ENCODE results near the gene PRAC1.

The PRAC1 gene

GRCh38 chr17:48726916-48727286 lies 4.6 kb upstream of the PRAC1 start:
- no peaks in the 10 kb centered on the region for H3K36me3 ChIP-seq (ENCODE audit: insufficient read depth, low read length)
- H3K4me3 ChIP-seq (ENCODE audit: low read length): no peak overlapping the region
- H3K4me1 ChIP-seq (ENCODE audit: insufficient read depth, low read length): peaks cover 6% of the 10 kb centered on the region
- no peaks in the 10 kb centered on the region for H3K9me3 ChIP-seq (ENCODE audit: low read length)
- H3K27me3 ChIP-seq (ENCODE audit: insufficient read depth, low read length): peaks cover 97% of the 10 kb centered on the region
- H2AFZ ChIP-seq (ENCODE audit: low read depth, low read length): no peak overlapping the region

GRCh38 chr17:48726114-48726915 lies 4.0 kb upstream of the PRAC1 start:
- Histone ChIP-seq H3K4me3 (ENCODE audit: low read length) (no peak overlapping the region), H3K9me3 (ENCODE audit: low read length) (no peaks in the 10 kb centered on the region), H3K4me1 (ENCODE audit: insufficient read depth, low read length) (peaks cover 6% of the 10 kb centered on the region), H3K27me3 (ENCODE audit: insufficient read depth, low read length) (peaks cover 97% of the 10 kb centered on the region), H3K36me3 (ENCODE audit: insufficient read depth, low read length) (no peaks in the 10 kb centered on the region), H2AFZ (ENCODE audit: low read depth, low read length) (no peak overlapping the region)

GRCh38 chr17:48725288-48726064 lies 3.2 kb upstream of the PRAC1 start:
- Histone ChIP-seq H3K4me3 (ENCODE audit: low read length) (no peak overlapping the region), H3K27me3 (ENCODE audit: insufficient read depth, low read length) (peaks cover 99% of the 10 kb centered on the region), H2AFZ (ENCODE audit: low read depth, low read length) (no peak overlapping the region), H3K4me1 (ENCODE audit: insufficient read depth, low read length) (peaks cover 6% of the 10 kb centered on the region), H3K36me3 (ENCODE audit: insufficient read depth, low read length) (no peaks in the 10 kb centered on the region), H3K9me3 (ENCODE audit: low read length) (peaks cover 2% of the 10 kb centered on the region)

DNA sequence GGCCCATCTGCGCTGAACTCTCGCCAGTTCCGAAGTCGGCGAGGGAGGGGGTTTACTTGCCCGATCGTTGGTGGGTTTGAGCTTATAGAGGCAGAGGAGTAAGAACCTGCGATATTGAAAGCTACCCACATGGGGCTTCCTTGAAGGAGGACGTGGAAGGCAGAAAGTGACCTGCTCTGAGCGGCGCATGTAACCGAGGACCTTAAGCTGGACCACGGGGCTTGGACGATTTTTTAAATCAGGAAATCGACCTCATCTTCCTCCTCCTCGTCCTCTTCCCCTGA lies 2.6 kb upstream of the PRAC1 start:
- Histone ChIP-seq H3K9me3 (ENCODE audit: low read length) (peaks cover 2% of the 10 kb centered on the region), H3K36me3 (ENCODE audit: insufficient read depth, low read length) (no peaks in the 10 kb centered on the region), H2AFZ (ENCODE audit: low read depth, low read length) (no peak overlapping the region), H3K4me3 (ENCODE audit: low read length) (no peak overlapping the region), H3K4me1 (ENCODE audit: insufficient read depth, low read length) (peaks cover 6% of the 10 kb centered on the region), H3K27me3 (ENCODE audit: insufficient read depth, low read length) (peaks cover 99% of the 10 kb centered on the region)

GRCh38 chr17:48724251-48725003 lies 2.1 kb upstream of the PRAC1 start:
- Histone ChIP-seq H3K4me3 (ENCODE audit: low read length) (no peak overlapping the region), H3K4me1 (ENCODE audit: insufficient read depth, low read length) (peaks cover 8% of the 10 kb centered on the region), H3K27me3 (ENCODE audit: insufficient read depth, low read length) (peaks cover 99% of the 10 kb centered on the region), H3K36me3 (ENCODE audit: insufficient read depth, low read length) (no peaks in the 10 kb centered on the region), H3K9me3 (ENCODE audit: low read length) (peaks cover 2% of the 10 kb centered on the region), H2AFZ (ENCODE audit: low read depth, low read length) (no peak overlapping the region)

GRCh38 chr17:48723423-48724250 lies 1.3 kb upstream of the PRAC1 start:
- peaks cover 100% of the 10 kb centered on the region for H3K27me3 ChIP-seq (ENCODE audit: insufficient read depth, low read length)
- H3K4me3 ChIP-seq (ENCODE audit: low read length): no peak overlapping the region
- no peaks in the 10 kb centered on the region for H3K36me3 ChIP-seq (ENCODE audit: insufficient read depth, low read length)
- H3K9me3 ChIP-seq (ENCODE audit: low read length): peaks cover 2% of the 10 kb centered on the region
- H3K4me1 ChIP-seq (ENCODE audit: insufficient read depth, low read length): peaks cover 6% of the 10 kb centered on the region
- no peak overlapping the region for H2AFZ ChIP-seq (ENCODE audit: low read depth, low read length)

- H3K27me3 ChIP-seq (ENCODE audit: insufficient read depth, low read length): peaks cover 100% of the 10 kb centered on the region
- H2AFZ ChIP-seq (ENCODE audit: low read depth, low read length): no peak within 1 kb of the TSS
- H3K9me3 ChIP-seq (ENCODE audit: low read length): peaks cover 2% of the 10 kb centered on the region
- H3K4me3 ChIP-seq (ENCODE audit: low read length): no peak within 1 kb of the TSS
- H3K4me1 ChIP-seq (ENCODE audit: insufficient read depth, low read length): peaks cover 5% of the 10 kb centered on the region
- H3K36me3 ChIP-seq (ENCODE audit: insufficient read depth, low read length): no peaks in the 10 kb centered on the region
These were observed 651 bp upstream of the PRAC1 start, which contains the start of gene PRAC2 for GRCh38 chr17:48722915-48723422. TSS of gene PRAC2 (plus strand) at chr17:48723185. CDS start at chr17:48724411, 1,226 bp downstream.

DNA sequence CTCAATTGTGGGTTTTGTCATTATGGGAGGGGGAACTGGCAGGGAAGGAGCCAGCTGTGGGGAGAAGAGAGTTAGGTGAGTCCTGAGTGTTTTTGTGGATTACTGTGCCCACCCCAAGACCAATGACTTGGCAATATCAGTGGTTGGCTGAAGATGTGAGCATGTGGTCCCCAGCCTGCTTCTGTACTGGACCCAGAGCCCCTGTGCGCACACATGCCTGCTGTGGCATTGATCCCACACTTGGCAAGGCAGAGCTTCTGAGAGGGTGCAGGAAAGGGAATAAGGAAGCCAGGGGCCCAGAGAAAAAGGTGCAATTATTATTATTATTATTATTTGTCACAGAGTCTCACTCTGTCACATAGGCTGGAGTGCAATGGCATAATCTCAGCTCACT lies 1.3 kb downstream of the PRAC1 start:
- peaks cover 2% of the 10 kb centered on the region for H3K9me3 ChIP-seq (ENCODE audit: low read length)
- H3K4me3 ChIP-seq (ENCODE audit: low read length): no peak overlapping the region
- H3K27me3 ChIP-seq (ENCODE audit: insufficient read depth, low read length): peaks cover 98% of the 10 kb centered on the region
- H2AFZ ChIP-seq (ENCODE audit: low read depth, low read length): no peak overlapping the region
- no peaks in the 10 kb centered on the region for H3K36me3 ChIP-seq (ENCODE audit: insufficient read depth, low read length)
- peaks cover 5% of the 10 kb centered on the region for H3K4me1 ChIP-seq (ENCODE audit: insufficient read depth, low read length)

DNA sequence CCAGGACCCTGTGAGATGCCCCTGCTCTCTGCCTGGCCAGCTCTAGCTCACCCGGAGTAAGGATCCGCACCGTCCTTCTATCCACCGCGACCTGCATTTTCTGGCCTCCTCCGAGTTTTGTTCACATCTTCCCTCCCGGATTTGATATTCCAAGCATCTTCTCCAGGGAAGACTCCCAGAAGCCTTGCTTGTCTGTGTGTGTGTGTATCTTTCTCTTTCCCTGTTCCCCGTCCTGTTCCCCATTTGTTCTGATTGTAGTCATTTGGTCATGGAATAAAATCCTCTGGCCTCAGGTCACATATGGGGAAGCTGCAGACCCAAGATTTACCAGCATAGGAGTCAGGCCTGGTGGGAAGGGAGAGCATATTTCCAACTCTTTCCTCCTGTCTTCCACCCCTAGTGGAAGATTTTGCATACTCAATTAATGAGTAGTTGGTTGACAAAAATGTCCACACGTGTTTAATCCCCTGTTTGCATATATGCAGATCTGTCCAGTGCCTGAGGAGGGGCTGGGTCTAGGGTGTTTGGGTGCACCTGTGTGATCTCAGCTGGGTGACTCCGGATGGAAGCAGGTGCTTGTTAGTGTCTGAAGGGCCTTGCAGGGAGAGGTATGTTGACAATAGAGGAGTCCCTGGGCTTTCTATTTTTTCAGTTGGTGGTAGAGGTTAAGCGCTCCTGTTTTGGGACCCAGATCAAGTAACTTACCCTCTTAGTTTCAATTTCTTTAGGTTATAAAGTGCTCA lies 1.9 kb downstream of the PRAC1 start:
- H3K9me3 ChIP-seq (ENCODE audit: low read length): peaks cover 2% of the 10 kb centered on the region
- no peaks in the 10 kb centered on the region for H3K36me3 ChIP-seq (ENCODE audit: insufficient read depth, low read length)
- H2AFZ ChIP-seq (ENCODE audit: low read depth, low read length): no peak overlapping the region
- peaks cover 96% of the 10 kb centered on the region for H3K27me3 ChIP-seq (ENCODE audit: insufficient read depth, low read length)
- peaks cover 5% of the 10 kb centered on the region for H3K4me1 ChIP-seq (ENCODE audit: insufficient read depth, low read length)
- no peak overlapping the region for H3K4me3 ChIP-seq (ENCODE audit: low read length)

DNA sequence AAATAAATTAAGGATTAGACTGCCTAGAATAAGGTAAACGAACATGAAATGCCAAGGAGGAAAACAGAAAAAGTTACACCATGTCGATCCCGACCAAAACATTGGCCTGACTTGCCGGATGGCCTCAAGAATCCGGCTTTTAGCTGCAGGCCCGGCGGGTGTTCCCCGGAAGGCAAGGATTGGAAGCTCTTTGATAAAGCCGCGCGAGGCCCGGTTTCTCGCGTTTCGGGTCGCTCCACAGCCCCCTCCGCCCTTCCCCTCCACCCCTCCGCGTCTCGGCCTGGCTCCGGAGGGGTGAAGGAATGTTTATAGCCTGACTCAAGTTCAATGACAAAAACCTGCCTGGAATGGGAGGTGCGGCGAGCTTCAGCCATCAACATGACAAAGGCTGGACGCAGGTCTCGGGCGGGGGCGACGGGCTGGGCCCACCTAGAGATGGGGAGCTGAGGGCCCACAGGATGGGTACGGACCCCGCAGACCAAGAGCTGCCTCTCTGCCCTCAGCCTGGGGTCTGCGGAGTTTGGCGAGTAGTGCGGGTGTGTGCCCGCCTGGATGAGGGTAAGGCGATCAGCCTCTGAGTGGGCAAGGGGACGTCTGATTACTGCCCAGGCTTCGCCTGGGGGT lies 2.6 kb downstream of the PRAC1 start:
- peaks cover 2% of the 10 kb centered on the region for H3K9me3 ChIP-seq (ENCODE audit: low read length)
- peak overlapping the region; percentile 76 for H2AFZ ChIP-seq (ENCODE audit: low read depth, low read length)
- H3K36me3 ChIP-seq (ENCODE audit: insufficient read depth, low read length): no peaks in the 10 kb centered on the region
- H3K27me3 ChIP-seq (ENCODE audit: insufficient read depth, low read length): peaks cover 94% of the 10 kb centered on the region
- no peak overlapping the region for H3K4me3 ChIP-seq (ENCODE audit: low read length)
- peaks cover 5% of the 10 kb centered on the region for H3K4me1 ChIP-seq (ENCODE audit: insufficient read depth, low read length)

GRCh38 chr17:48718761-48719641 lies 3.3 kb downstream of the PRAC1 start:
- Histone ChIP-seq H3K4me3 (ENCODE audit: low read length) (no peak overlapping the region), H3K27me3 (ENCODE audit: insufficient read depth, low read length) (peaks cover 86% of the 10 kb centered on the region)

More at GRCh38 chr17:48718761-48719641, 3.3 kb downstream of the PRAC1 start:
- Histone ChIP-seq H3K36me3 (ENCODE audit: insufficient read depth, low read length) (no peaks in the 10 kb centered on the region), H3K4me1 (ENCODE audit: insufficient read depth, low read length) (peaks cover 5% of the 10 kb centered on the region), H2AFZ (ENCODE audit: low read depth, low read length) (peak overlapping the region; percentile 76), H3K9me3 (ENCODE audit: low read length) (peaks cover 2% of the 10 kb centered on the region)

Measured in neuron (in vitro differentiated cells).